Duodenal mucosa (tissue), 2 donors: Measurements from ENCODE around the gene DHRSX.

Experiments
- H3K27ac ChIP-seq: one replicate; pipeline ENCODE4 v1.7.0; 2013; ENCODE audit warnings: low read depth, low read length
- H3K27me3 ChIP-seq, 2 donors: one replicate each; pipeline ENCODE4 v1.7.0; 2013; ENCODE audit warnings: low read length in 2 of 2, control low read depth in 1 of 2; ENCODE audit not compliant: insufficient read depth in 2 of 2, control insufficient read depth in 1 of 2
- H3K36me3 ChIP-seq, 2 donors: one replicate each; pipeline ENCODE4 v1.7.0; 2013; ENCODE audit warnings: low read length in 2 of 2, control low read depth in 1 of 2; ENCODE audit not compliant: insufficient read depth in 2 of 2, control insufficient read depth in 1 of 2
- H3K4me1 ChIP-seq, 2 donors: one replicate each; pipeline ENCODE4 v1.7.0; 2013; ENCODE audit warnings: low read length in 2 of 2, control low read depth in 1 of 2; ENCODE audit not compliant: insufficient read depth in 2 of 2, control insufficient read depth in 1 of 2
- H3K4me3 ChIP-seq, 2 donors: one replicate each; pipeline ENCODE4 v1.7.0; 2013; ENCODE audit warnings: low read length in 2 of 2, low read depth in 1 of 2
- H3K9ac ChIP-seq, 2 donors: one replicate each; pipeline ENCODE4 v1.7.0; 2013; ENCODE audit warnings: low read length in 2 of 2, low read depth in 1 of 2
- H3K9me3 ChIP-seq, 2 donors: one replicate each; pipeline ENCODE4 v1.7.0; 2013; ENCODE audit warnings: low read length in 2 of 2, control low read depth in 1 of 2; ENCODE audit not compliant: control insufficient read depth in 1 of 2

The DHRSX gene

DNA sequence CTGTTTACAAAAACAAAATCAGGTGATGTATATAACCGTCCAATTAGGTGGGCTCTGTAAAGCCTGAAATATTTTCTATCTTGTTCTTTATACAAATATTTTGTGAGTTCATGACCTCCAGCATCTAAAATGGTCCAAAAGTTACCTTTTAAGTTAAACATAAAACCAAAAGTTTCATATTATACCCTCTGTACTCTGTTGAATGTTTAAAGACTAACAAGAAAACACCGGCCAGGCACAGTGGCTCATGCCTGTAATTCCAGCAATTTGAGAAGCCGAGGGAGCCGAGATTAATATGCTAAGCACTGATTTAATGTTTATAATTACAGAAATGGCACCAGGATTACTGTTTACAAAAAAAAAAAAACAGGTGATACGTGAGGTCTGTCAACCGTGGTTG, 328.4 kb downstream of the DHRSX start:
- H3K27ac ChIP-seq: no peak overlapping the region

More for the DNA sequence above, 328.4 kb downstream of the DHRSX start:
- no peaks in the 10 kb centered on the region for H3K4me1 ChIP-seq
- peaks cover 0 to 10% of the 10 kb centered on the region in 2 donors for H3K9me3 ChIP-seq
- H3K4me3 ChIP-seq: no peak overlapping the region
- no peaks in the 10 kb centered on the region for H3K27me3 ChIP-seq
- H3K9ac ChIP-seq: no peak overlapping the region
- no peaks in the 10 kb centered on the region for H3K36me3 ChIP-seq
